ENCODE results near the gene RSF1. TPM values are rescaled to one million over a fixed set of nuclear protein-coding genes. Genes with fewer than 3 reads are reported as not detected.

RSF1 gene
- total and polyA plus RNA-seq, 4 donors = 5.2 to 33.1 (median 13.4) TPM

- H3K27me3 ChIP-seq (ENCODE audit: control insufficient read depth in 4 of 4, insufficient read depth in 4 of 4, low read length in 3 of 4) = no peaks in the 10 kb centered on the region
These were observed 92.2 kb downstream of the RSF1 start for GRCh38 chr11:77728203-77728786.

More at GRCh38 chr11:77728203-77728786, 92.2 kb downstream of the RSF1 start:
- H3K9me3 ChIP-seq (ENCODE audit: control insufficient read depth in 4 of 4, low read length in 3 of 4) = peaks cover 0 to 6% (median 2%) of the 10 kb centered on the region in 4 donors
- no peak overlapping the region for H3K4me3 ChIP-seq (ENCODE audit: low read depth in 1 of 3, low read length in 3 of 3)
- DNase-seq (ENCODE audit: low spot score) = no peak
- 92% methylated on average over 5 of the region's 5 CpGs for WGBS
- peaks cover 0 to 11% (median 7%) of the 10 kb centered on the region in 4 donors for H3K36me3 ChIP-seq (ENCODE audit: control insufficient read depth in 4 of 4, insufficient read depth in 3 of 4, low read depth in 1 of 4, low read length in 3 of 4)
- TF ChIP-seq FOXA1 (IDR thresholded peaks at IDR 0.05) (no peak), SP1 (IDR thresholded peaks at IDR 0.05) (no peak), NR2F2 (IDR thresholded peaks at IDR 0.05) (no peak), ZBTB33 (IDR thresholded peaks at IDR 0.05) (no peak), FOXA2 (IDR thresholded peaks at IDR 0.05) (no peak), RAD21 (IDR thresholded peaks at IDR 0.05) (no peak), EGR1 (IDR thresholded peaks at IDR 0.05; ENCODE audit: low read depth in 2 of 2) (no peak), GABPA (IDR thresholded peaks at IDR 0.05 in 1 of 2, conservative IDR thresholded peaks at IDR 0.05 in 1 of 2) (no peak), RXRA (IDR thresholded peaks at IDR 0.05) (no peak), ATF3 (IDR thresholded peaks at IDR 0.05) (no peak), YY1 (IDR thresholded peaks at IDR 0.05) (no peak), TAF1 (conservative IDR thresholded peaks at IDR 0.05) (no peak), HNF4A (conservative IDR thresholded peaks at IDR 0.05) (no peak)
- TF ChIP-seq, protein P1, sequence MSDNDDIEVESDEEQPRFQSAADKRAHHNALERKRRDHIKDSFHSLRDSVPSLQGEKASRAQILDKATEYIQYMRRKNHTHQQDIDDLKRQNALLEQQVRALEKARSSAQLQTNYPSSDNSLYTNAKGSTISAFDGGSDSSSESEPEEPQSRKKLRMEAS (IDR thresholded peaks at IDR 0.05) = no peak
- TF ChIP-seq, protein P2, sequence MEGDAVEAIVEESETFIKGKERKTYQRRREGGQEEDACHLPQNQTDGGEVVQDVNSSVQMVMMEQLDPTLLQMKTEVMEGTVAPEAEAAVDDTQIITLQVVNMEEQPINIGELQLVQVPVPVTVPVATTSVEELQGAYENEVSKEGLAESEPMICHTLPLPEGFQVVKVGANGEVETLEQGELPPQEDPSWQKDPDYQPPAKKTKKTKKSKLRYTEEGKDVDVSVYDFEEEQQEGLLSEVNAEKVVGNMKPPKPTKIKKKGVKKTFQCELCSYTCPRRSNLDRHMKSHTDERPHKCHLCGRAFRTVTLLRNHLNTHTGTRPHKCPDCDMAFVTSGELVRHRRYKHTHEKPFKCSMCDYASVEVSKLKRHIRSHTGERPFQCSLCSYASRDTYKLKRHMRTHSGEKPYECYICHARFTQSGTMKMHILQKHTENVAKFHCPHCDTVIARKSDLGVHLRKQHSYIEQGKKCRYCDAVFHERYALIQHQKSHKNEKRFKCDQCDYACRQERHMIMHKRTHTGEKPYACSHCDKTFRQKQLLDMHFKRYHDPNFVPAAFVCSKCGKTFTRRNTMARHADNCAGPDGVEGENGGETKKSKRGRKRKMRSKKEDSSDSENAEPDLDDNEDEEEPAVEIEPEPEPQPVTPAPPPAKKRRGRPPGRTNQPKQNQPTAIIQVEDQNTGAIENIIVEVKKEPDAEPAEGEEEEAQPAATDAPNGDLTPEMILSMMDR (IDR thresholded peaks at IDR 0.05; ENCODE audit: low read depth, low read length, missing input control) = no peak
- TF ChIP-seq, protein P3, sequence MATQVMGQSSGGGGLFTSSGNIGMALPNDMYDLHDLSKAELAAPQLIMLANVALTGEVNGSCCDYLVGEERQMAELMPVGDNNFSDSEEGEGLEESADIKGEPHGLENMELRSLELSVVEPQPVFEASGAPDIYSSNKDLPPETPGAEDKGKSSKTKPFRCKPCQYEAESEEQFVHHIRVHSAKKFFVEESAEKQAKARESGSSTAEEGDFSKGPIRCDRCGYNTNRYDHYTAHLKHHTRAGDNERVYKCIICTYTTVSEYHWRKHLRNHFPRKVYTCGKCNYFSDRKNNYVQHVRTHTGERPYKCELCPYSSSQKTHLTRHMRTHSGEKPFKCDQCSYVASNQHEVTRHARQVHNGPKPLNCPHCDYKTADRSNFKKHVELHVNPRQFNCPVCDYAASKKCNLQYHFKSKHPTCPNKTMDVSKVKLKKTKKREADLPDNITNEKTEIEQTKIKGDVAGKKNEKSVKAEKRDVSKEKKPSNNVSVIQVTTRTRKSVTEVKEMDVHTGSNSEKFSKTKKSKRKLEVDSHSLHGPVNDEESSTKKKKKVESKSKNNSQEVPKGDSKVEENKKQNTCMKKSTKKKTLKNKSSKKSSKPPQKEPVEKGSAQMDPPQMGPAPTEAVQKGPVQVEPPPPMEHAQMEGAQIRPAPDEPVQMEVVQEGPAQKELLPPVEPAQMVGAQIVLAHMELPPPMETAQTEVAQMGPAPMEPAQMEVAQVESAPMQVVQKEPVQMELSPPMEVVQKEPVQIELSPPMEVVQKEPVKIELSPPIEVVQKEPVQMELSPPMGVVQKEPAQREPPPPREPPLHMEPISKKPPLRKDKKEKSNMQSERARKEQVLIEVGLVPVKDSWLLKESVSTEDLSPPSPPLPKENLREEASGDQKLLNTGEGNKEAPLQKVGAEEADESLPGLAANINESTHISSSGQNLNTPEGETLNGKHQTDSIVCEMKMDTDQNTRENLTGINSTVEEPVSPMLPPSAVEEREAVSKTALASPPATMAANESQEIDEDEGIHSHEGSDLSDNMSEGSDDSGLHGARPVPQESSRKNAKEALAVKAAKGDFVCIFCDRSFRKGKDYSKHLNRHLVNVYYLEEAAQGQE (IDR thresholded peaks at IDR 0.05) = no peak
- no peak overlapping the region for H3K27ac ChIP-seq (ENCODE audit: low read depth in 1 of 2, low read length in 2 of 2)
- no peaks in the 10 kb centered on the region for H3K4me1 ChIP-seq (ENCODE audit: control insufficient read depth in 4 of 4, insufficient read depth in 4 of 4, low read length in 3 of 4)
- H3K9ac ChIP-seq (ENCODE audit: low read depth in 1 of 2, low read length in 2 of 2) = no peak overlapping the region
